HTR-8/SVneo (cell line): ENCODE measurements around the gene FOXI1.
A peak's percentile ranks its signal among the peaks of the same experiment; 100 is the strongest.

Source experiments
- DNase-seq: peaks from one replicate; pipeline ENCODE4 v3.0.0; 2011; ENCODE audit warnings: low spot score, mixed read lengths; ENCODE audit not compliant: insufficient read length
- FAIRE-seq: peaks from 2 replicates; lab custom pipeline; 2011; peaks lifted over from hg19 to GRCh38; lab: Jason Lieb, UNC

Gene FOXI1

GRCh38 chr5:170147051-170147752 is 41.5 kb downstream of the FOXI1 start:
- FAIRE-seq (no peak), DNase-seq (no peak)

GRCh38 chr5:170147753-170148264 is 42.1 kb downstream of the FOXI1 start:
- DNase-seq (no peak), FAIRE-seq (no peak)

- no peak for DNase-seq
- no peak for FAIRE-seq
Measured at GRCh38 chr5:170148430-170149205, 42.9 kb downstream of the FOXI1 start.

GRCh38 chr5:170149206-170149515 is 43.5 kb downstream of the FOXI1 start:
- no peak for DNase-seq
- FAIRE-seq: no peak

GRCh38 chr5:170150713-170151096 is 45.0 kb downstream of the FOXI1 start:
- FAIRE-seq: no peak
- DNase-seq: no peak

GRCh38 chr5:170151097-170151831 is 45.6 kb downstream of the FOXI1 start:
- FAIRE-seq (peak; percentile 62), DNase-seq (peak; percentile 79)

- DNase-seq: no peak
- FAIRE-seq: peak; percentile 52
Measured at GRCh38 chr5:170152767-170153166, 47.1 kb downstream of the FOXI1 start.

GRCh38 chr5:170154297-170154696 is 48.6 kb downstream of the FOXI1 start:
- DNase-seq: no peak
- FAIRE-seq: no peak

- no peak for FAIRE-seq
- no peak for DNase-seq
Measured at GRCh38 chr5:170154744-170155143, 49.0 kb downstream of the FOXI1 start.

- DNase-seq (no peak), FAIRE-seq (no peak)
Measured at GRCh38 chr5:170155771-170156170, 50.1 kb downstream of the FOXI1 start.

- peak; percentile 26 for FAIRE-seq
- DNase-seq: peak; percentile 61
Measured at GRCh38 chr5:170159101-170159698, 53.5 kb downstream of the FOXI1 start.
